Measurements from ENCODE around the gene CACNA2D1. TPM values are rescaled to one million over a fixed set of nuclear protein-coding genes. Genes with fewer than 3 reads are reported as not detected.

The CACNA2D1 gene
- total RNA-seq, 1 experiment from 2014 or later = 36.2 TPM

- Histone ChIP-seq H3T11ph (ENCODE audit: low read length) (no peak overlapping the region), H3K23ac (ENCODE audit: insufficient read length, low read depth, low read length) (no peak overlapping the region), H3K79me2 (ENCODE audit: insufficient read depth, low read length) (no peaks in the 10 kb centered on the region), H3K14ac (ENCODE audit: insufficient read depth, low read length) (no peak overlapping the region), H3K27ac (ENCODE audit: insufficient read length, low read depth, low read length) (no peak overlapping the region), H3K27me3 (ENCODE audit: insufficient read depth, low read length) (no peaks in the 10 kb centered on the region), H2BK120ac (ENCODE audit: low read depth, low read length, poor library complexity, severe bottlenecking) (no peak overlapping the region), H2BK15ac (ENCODE audit: low read depth, low read length) (no peak overlapping the region), H3K18ac (ENCODE audit: insufficient read length, low read depth, low read length) (no peak overlapping the region), H3K4me2 (ENCODE audit: insufficient read depth, insufficient read length, low read length) (no peak overlapping the region), H3K9ac (ENCODE audit: extremely low read depth, insufficient read length, low read length) (no peak overlapping the region), H2AFZ (ENCODE audit: low read length) (no peak overlapping the region), H3K9me3 (ENCODE audit: control insufficient read depth, low read depth, low read length) (no peaks in the 10 kb centered on the region), H4K8ac (replicated peaks; ENCODE audit: insufficient read length, low read depth, low read length) (no peak overlapping the region), H2BK20ac (ENCODE audit: low read depth, low read length, poor library complexity, severe bottlenecking) (no peak overlapping the region), H3K56ac (ENCODE audit: insufficient read length, low read depth, low read length) (no peak overlapping the region), H4K20me1 (ENCODE audit: control insufficient read depth, insufficient read depth, insufficient read length) (no peaks in the 10 kb centered on the region), H4K5ac (ENCODE audit: insufficient read length, low read depth, low read length) (no peak overlapping the region), H3K4me1 (ENCODE audit: insufficient read depth, low read length) (no peaks in the 10 kb centered on the region), H3K23me2 (ENCODE audit: insufficient read length, low read depth, low read length, poor library complexity, severe bottlenecking) (no peaks in the 10 kb centered on the region), H4K91ac (ENCODE audit: insufficient read length, low read depth, low read length) (no peak overlapping the region), H2BK12ac (ENCODE audit: insufficient read length, low read depth, low read length) (no peak overlapping the region), H2AK5ac (ENCODE audit: insufficient read length, low read length) (no peak overlapping the region), H3K79me1 (ENCODE audit: insufficient read depth, low read depth, low read length, poor library complexity, severe bottlenecking) (no peaks in the 10 kb centered on the region), H3K4ac (ENCODE audit: low read depth, low read length) (no peak overlapping the region), H2BK5ac (ENCODE audit: insufficient read length, low read length) (no peak overlapping the region)
- Mint-ChIP-seq H3K27me3 (ENCODE audit: low read depth) (no peaks in the 10 kb centered on the region), H3K36me3 (ENCODE audit: insufficient read depth in 1 of 3, low read depth in 3 of 3) (no peaks in the 10 kb centered on the region), H3K4me1 (peaks cover 19 to 20% of the 10 kb centered on the region in 2 experiments), H3K9me3 (no peaks in the 10 kb centered on the region), H3K4me3 (no peak overlapping the region), H3K27ac (peak overlapping the region in 1 of 3 experiments; percentile 57; a peak in 2 of 7 replicates)
- TF ChIP-seq, protein P1, sequence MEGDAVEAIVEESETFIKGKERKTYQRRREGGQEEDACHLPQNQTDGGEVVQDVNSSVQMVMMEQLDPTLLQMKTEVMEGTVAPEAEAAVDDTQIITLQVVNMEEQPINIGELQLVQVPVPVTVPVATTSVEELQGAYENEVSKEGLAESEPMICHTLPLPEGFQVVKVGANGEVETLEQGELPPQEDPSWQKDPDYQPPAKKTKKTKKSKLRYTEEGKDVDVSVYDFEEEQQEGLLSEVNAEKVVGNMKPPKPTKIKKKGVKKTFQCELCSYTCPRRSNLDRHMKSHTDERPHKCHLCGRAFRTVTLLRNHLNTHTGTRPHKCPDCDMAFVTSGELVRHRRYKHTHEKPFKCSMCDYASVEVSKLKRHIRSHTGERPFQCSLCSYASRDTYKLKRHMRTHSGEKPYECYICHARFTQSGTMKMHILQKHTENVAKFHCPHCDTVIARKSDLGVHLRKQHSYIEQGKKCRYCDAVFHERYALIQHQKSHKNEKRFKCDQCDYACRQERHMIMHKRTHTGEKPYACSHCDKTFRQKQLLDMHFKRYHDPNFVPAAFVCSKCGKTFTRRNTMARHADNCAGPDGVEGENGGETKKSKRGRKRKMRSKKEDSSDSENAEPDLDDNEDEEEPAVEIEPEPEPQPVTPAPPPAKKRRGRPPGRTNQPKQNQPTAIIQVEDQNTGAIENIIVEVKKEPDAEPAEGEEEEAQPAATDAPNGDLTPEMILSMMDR (conservative IDR thresholded peaks at IDR 0.05) = no peak
- no peak for DNase-seq
- no CpG with 5 or more reads among the region's 1 CpG for WGBS (ENCODE audit: extremely low coverage, insufficient read length, low lambda C conversion rate)
Measured at GRCh38 chr7:82375129-82375528, 68.4 kb downstream of the CACNA2D1 start.
